GM10266 (cell line): ENCODE measurements around the gene RPL19.

Experiments
- DNase-seq: peaks from one replicate; pipeline ENCODE4 v3.0.0; 2012; ENCODE audit errors: extremely low spot score
- CTCF ChIP-seq: IDR thresholded peaks from 2 replicates; pipeline ENCODE4 v1.5.1; 2012; ENCODE audit warnings: mild to moderate bottlenecking, low read depth; ENCODE audit not compliant: control insufficient read depth, insufficient read depth; ENCODE audit errors: missing control alignments

Gene RPL19

GRCh38 chr17:39221572-39221971 lies 21.5 kb downstream of the RPL19 start:
- TF ChIP-seq CTCF: no peak
- DNase-seq: no peak

GRCh38 chr17:39222151-39222550 lies 22.1 kb downstream of the RPL19 start:
- DNase-seq: no peak
- no peak for TF ChIP-seq CTCF

GRCh38 chr17:39222866-39223834 lies 23.1 kb downstream of the RPL19 start:
- no peak for DNase-seq
- no peak for TF ChIP-seq CTCF

- TF ChIP-seq CTCF: no peak
- DNase-seq: no peak
These were observed 24.1 kb downstream of the RPL19 start for GRCh38 chr17:39223907-39224777.

- no peak for TF ChIP-seq CTCF
- no peak for DNase-seq
These were observed 24.8 kb downstream of the RPL19 start for GRCh38 chr17:39224778-39225307.

GRCh38 chr17:39225308-39225958 lies 25.4 kb downstream of the RPL19 start, which contains the start of gene STAC2:
Gene STAC2, minus strand, starts transcription at chr17:39225945. Its CDS starts 443 bp downstream, at chr17:39225502.
- TF ChIP-seq CTCF: no peak
- no peak for DNase-seq
